A172 (cell line): ENCODE results near the gene F12. TPM values are rescaled to one million over a fixed set of nuclear protein-coding genes. Genes with fewer than 3 reads are reported as not detected.
"Not testable (repeated sequence)": the region's sequence is repeated elsewhere in the genome, so short reads cannot be mapped to it uniquely, and the experiment has no call there.

ENCODE experiments used
- DNase-seq: peaks from one replicate; pipeline ENCODE4 v3.0.0-alpha.2; 2015; ENCODE audit warnings: low spot score
- total RNA-seq: library from RNA; depleted of rRNA; stranded (reverse); fragments of >200 nt; shearing (Covaris generic); gene quantifications from 2 replicates; pipeline ENCODE4 v1.2.3, GENCODE V29; 2014

The F12 gene
- total RNA-seq, 1 experiment from 2014 or later, result 11.3 TPM

- DNase-seq, result no peak
Observed at GRCh38 chr5:177388521-177389052, 20.8 kb downstream of the F12 start.

DNA sequence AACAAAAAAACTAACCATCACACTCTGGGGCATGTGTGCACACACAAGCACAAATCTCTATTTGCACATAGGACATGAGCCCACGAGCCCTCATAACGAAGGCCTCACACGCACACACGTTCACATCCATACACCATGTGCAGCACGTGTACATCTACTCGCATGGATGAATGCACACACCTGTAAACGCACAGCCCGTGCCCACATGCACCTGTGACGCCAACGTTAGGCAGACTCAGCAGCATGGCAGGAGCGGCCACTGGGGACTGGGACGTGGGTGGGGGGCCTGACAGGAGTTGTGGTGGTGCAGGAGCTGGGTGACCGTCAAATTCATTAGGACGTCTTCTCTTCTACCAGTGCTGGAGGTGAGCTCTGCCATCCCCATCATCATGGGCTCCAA is 22.0 kb downstream of the F12 start:
- no peak for DNase-seq

DNA sequence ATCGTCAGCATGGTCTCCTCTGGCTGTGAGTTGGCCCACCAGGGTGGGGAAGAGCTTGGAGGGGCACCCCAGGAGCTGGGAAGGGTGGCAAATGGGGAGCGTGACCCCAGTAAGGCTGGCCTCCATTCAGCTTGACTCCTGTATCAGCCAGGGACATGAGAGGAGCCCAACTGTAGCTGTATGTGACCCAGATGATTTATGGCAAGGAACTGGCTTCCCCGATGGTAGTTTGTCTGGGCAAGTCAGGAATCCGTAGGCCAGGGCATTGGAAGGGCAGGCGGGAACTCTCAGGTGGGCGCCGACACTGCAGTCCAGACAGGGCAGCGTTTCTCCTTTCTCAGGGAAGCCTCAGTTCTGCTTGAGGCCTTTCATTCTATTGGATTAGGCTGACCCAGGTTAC is 22.8 kb downstream of the F12 start:
- no peak for DNase-seq

- no peak for DNase-seq
Observed at GRCh38 chr5:177385720-177386119, 23.6 kb downstream of the F12 start.

GRCh38 chr5:177384134-177384533 is 25.2 kb downstream of the F12 start, which contains the start of gene SLC34A1:
Gene SLC34A1, plus strand, starts transcription at chr5:177384434. Its CDS starts 1,308 bp downstream, at chr5:177385742.
- DNase-seq, result no peak

DNA sequence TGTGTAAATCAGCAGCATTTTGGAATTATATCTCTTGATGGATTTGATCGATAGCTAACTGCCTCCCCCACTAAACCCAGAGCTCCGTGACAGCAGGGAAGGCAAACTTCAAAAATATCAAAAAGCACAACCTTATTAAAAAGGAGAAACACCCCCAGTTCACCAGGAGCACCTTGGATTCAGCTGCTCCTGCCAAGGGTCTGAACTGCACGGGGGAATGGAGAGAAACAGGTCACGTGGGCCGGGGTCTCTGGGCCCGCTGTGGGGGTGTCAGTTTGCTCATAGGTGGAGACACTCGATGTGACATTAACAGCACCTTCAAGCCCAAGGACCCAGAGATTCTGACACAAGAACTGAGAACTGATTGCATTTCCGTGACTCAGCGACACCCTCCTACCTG is 26.2 kb downstream of the F12 start:
- DNase-seq, result no peak

- DNase-seq, result no peak
Observed at GRCh38 chr5:177382423-177383029, 26.8 kb downstream of the F12 start.

- DNase-seq, result no peak
Observed at GRCh38 chr5:177380805-177381126, 28.6 kb downstream of the F12 start.

- peak; percentile 68 for DNase-seq
Observed at GRCh38 chr5:177378884-177379883, 30.2 kb downstream of the F12 start.

DNA sequence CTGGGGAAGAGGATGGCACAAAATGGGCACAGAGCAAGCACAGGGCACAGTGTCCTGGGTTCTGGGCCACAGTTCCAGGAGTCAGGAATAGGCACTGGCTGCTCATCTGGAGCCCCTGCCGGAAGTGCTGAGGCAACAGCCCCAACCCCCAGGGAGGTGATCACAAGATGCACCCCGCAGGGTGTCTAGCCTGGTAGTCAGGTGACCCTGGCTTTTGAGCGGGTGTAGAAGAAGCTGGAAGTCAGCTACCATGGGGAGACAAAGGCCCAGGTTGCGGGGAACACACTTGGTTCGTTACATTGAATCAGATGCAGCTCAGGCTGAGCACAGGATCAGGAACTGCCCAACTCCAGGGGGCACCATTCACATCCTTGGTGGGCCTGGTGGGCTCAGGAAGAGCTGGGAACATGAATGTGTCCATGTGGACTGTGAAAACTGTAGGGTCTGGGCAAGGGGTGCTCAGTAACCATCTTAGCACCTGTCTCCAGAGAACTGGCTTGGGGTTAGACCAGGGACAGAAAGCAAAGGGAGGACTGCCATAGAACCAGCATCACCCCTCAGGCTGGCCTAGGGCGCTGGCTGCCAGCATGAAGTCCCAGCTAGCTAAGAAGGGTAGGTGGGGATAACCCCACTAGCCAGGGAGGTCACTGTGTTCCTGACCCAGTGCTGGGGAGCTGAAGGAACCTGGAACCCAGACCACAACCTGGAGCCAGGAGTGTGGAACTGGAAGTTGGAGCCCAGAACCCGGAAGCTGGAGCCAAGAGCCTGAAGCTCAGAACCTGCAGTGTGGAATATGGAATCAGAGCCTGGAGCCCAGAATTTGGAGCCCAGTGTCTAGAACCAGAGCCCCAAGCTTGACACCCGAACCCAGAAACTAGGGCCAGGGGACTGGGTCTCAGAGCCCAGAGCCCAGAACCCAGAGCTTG is 31.2 kb downstream of the F12 start:
- DNase-seq, result no peak

- DNase-seq, result no peak
Observed at GRCh38 chr5:177376107-177376506, 33.3 kb downstream of the F12 start.

DNA sequence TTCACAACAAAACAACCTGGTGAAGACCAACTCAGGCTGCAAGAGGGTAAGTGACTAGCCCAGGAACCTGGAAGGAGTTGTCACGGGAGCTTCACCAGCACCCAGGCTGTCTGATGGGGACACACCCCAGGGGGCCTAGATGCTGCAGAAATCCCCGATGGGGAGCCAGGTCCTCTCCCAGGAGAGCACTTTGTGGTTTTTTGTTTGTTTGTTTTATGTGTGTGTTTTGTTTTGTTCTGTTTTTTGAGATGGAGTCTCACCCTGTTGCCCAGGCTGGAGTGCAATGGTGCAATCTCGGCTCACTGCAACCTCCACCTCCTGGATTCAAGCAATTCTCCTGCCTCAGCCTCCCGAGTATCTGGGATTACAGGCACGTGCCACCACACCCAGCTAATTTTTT is 33.8 kb downstream of the F12 start:
- DNase-seq, result not testable (repeated sequence)

- no peak for DNase-seq
Observed at GRCh38 chr5:177374211-177374610, 35.2 kb downstream of the F12 start.

DNA sequence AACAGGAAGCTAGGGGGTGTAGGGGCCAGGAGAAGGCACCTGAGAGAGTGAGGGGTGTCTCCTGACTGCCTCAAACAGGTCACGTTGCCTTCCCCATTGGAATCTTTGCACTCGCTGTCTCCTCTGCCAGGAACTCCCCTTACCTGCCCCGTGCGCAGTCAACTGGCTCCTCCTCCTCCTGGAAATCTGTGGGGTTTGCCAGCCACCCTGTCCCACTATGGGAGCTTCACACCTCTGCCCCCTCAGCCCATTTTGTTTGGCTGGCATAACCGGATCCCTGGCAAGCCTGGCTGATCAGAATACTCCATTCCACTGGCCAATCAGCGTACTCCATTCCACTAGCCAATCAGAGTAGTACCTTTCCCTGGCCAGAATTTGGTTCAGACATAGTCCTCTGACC is 35.6 kb downstream of the F12 start:
- DNase-seq, result no peak

DNA sequence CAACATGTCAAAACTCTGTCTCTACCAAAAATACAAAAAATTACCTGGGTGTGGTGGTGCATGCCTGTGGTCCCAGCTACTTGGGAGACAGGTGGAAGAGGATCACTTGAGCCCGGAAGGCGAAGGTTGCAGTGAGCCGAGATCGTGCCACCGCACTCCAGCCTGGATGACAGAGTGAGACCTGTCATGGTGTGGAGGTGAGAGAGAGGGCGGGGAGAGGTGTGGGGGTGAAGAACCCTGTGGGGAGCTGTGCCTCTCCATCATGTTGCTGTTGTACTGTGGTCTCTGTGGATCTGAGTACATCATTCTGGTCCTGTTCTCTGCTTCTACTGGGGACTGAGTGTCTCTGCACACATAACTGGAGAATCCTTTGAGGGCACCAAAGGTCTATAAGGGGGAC is 36.5 kb downstream of the F12 start:
- DNase-seq, result no peak

GRCh38 chr5:177372034-177372896 is 37.1 kb downstream of the F12 start:
- no peak for DNase-seq

DNA sequence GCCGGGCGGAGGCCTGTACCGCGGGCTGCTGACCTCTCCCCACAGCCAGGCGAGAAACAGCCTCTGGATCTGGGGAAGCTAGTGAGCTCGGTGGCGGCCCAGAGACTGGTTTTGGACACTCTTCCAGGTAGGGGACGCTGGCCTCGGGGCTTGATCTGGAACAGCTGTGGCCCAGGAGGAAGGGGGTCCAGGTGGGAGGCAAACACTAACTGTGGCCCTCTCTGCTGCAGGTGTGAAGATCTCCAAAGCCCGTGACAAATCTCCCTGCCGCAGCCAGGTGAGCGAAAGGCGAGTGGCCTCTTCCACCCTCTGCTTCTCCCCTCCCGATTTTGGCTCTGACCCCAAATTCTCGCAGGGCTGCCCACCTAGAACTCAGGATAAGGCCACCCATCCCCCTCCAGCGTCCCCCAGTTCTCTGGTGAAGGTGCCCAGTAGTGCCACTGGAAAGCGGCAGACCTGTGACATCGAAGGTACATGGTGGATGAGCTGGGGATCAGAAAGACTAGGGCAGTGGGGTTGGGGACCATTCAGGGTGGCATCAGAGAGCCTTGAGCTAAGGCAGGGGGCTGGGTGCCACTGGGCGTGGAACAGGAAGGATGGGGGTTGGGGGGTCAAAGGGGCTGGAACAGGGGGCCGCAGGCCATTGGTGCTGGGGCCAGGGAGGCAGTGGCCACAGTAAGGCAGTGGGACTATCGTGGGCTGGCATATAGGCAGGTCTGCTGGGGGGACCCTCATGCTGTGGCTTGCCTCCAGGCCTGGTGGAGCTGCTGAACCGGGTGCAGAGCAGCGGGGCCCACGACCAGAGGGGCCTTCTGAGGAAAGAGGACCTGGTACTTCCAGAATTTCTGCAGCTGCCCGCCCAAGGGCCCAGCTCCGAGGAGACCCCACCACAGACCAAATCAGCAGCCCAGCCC is 38.0 kb downstream of the F12 start:
- DNase-seq, result no peak

DNA sequence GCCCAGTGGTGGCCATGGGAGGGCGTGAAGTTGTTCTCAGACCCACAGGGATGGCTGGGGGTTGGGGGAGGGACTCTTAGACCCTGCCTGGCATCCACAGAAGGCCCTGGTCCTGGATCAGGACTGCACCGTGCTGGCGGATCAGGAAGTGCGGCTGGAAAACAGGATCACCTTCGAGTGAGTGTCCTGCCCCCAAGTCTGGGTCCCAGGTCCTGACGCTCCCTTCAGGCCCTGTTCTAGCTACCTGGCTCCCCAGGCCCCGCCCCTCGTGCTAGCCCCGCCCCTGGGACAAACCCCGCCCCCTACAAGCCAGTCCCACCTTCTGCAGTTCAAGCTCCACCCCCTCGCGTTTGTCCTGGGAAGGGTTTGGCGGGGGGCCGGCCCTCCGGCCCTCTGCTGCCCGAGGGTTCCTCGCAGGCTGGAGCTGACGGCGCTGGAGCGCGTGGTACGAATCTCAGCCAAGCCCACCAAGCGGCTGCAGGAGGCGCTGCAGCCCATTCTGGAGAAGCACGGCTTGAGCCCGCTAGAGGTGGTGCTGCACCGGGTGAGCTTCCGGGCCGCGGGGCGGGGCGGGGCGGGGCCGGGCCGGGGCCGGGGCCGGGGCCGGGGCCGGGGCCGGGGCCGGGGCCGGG is 38.8 kb downstream of the F12 start:
- DNase-seq, result no peak
